GM12878 (cell line): Measurements from ENCODE around the gene GNLY. TPM values are rescaled to one million over a fixed set of nuclear protein-coding genes. Genes with fewer than 3 reads are reported as not detected.
A peak's percentile ranks its signal among the peaks of the same experiment; 100 is the strongest.

ENCODE experiments used
- ATAC-seq: fragments of 200-7000 bp; cut with Tn5 transposase; 3 replicates; pipeline ENCODE4 v1.9.1; 2020; ENCODE audit warnings: mild to moderate bottlenecking, moderate library complexity
- BruUV-seq: library from RNA; stranded (reverse); fragments of 400-500 nt; replicated peaks from 2 replicates; lab custom pipeline; 2021; lab: Mats Ljungman, UMichigan
- CTCF ChIA-PET: fragments of 300-600 bp; sonication (Branson Sonifier 250); formaldehyde crosslinking; extraction: SDS; loops from one replicate; lab custom pipeline; 2021; ENCODE audit warnings: inconsistent platforms; lab: Yijun Ruan, JAX
- POLR2A ChIA-PET: fragments of 350-600 bp; formaldehyde crosslinking; extraction: SDS; loops from one replicate; lab custom pipeline; 2021; ENCODE audit warnings: inconsistent platforms; lab: Charles Lee
- RAD21 ChIA-PET: fragments of 300-600 bp; sonication (Branson Sonifier 250); formaldehyde crosslinking; loops from one replicate; lab custom pipeline; 2023; ENCODE audit warnings: antibody characterized with exemption; ENCODE audit not compliant: unreplicated experiment; lab: Charles Lee
- SMC1A ChIA-PET: fragments of 300-600 bp; sonication (Branson Sonifier 250); formaldehyde crosslinking; loops from one replicate; lab custom pipeline; 2023; ENCODE audit not compliant: unreplicated experiment, uncharacterized antibody; lab: Charles Lee
- DNase-seq: peaks from one replicate; pipeline ENCODE4 v3.0.0-alpha.2; 2011; ENCODE audit warnings: low read depth, low spot score
- FAIRE-seq: peaks from 3 replicates; lab custom pipeline; 2011; peaks lifted over from hg19 to GRCh38; lab: Jason Lieb, UNC
- H2AFZ ChIP-seq: 2 replicates; pipeline ENCODE4 v1.6.0; 2011; ENCODE audit warnings: low read depth, low read length, control low read depth; ENCODE audit not compliant: control insufficient read depth
- H3K27ac ChIP-seq: 2 replicates; pipeline ENCODE4 v1.5.1; 2011; ENCODE audit warnings: control low read depth; ENCODE audit not compliant: control insufficient read depth, insufficient read depth
- H3K27me3 ChIP-seq, 2 experiments: replicated peaks in 1 of 2; 2 replicates each; pipeline versions ENCODE4 v1.6.0 to v1.6.1; 2011; ENCODE audit warnings: low read length in 1 of 2; ENCODE audit not compliant: control insufficient read depth in 2 of 2, insufficient read depth in 2 of 2
- H3K36me3 ChIP-seq, 2 experiments: 2 replicates each; pipeline ENCODE4 v1.5.1; 2011; ENCODE audit warnings: low read length in 1 of 2; ENCODE audit not compliant: control insufficient read depth in 2 of 2, insufficient read depth in 2 of 2
- H3K4me1 ChIP-seq: 2 replicates; pipeline ENCODE4 v1.6.1; 2011; ENCODE audit warnings: mild to moderate bottlenecking, low read length, moderate library complexity, mixed read lengths; ENCODE audit not compliant: control insufficient read depth, insufficient read depth
- H3K4me2 ChIP-seq: 2 replicates; pipeline ENCODE4 v1.6.0; 2011; ENCODE audit warnings: control low read depth; ENCODE audit not compliant: control insufficient read depth, insufficient read depth
- H3K4me3 ChIP-seq: fragments of 200-600 bp; sonication (generic); 2 replicates; pipeline ENCODE4 v1.5.1; 2016
- H3K79me2 ChIP-seq: 2 replicates; pipeline ENCODE4 v1.6.0; 2011; ENCODE audit warnings: low read length; ENCODE audit not compliant: control insufficient read depth, insufficient read depth
- H3K9ac ChIP-seq: 2 replicates; pipeline ENCODE4 v1.8.0; 2011; ENCODE audit warnings: low read length, control low read depth, mixed read lengths; ENCODE audit not compliant: control insufficient read depth, insufficient read depth
- H3K9me3 ChIP-seq: replicated peaks from 3 replicates; pipeline ENCODE4 v1.5.1; 2011; ENCODE audit warnings: mild to moderate bottlenecking, low read length; ENCODE audit not compliant: control insufficient read depth, insufficient read depth
- H4K20me1 ChIP-seq: 2 replicates; pipeline ENCODE4 v1.6.0; 2011; ENCODE audit not compliant: control insufficient read depth, insufficient read depth
- BHLHE40 ChIP-seq, 2 experiments: fragments of 450-650 bp in 1 of 2; IDR thresholded peaks; 2 replicates each; pipeline ENCODE4 v1.6.1; 2011 to 2017; ENCODE audit warnings: low read depth in 2 of 2, borderline replicate concordance in 1 of 2, improper control_type of control experiment in 1 of 2, low read length in 1 of 2, mild to moderate bottlenecking in 1 of 2
- CREB1 ChIP-seq: IDR thresholded peaks from 2 replicates; pipeline ENCODE4 v1.6.1; 2012; ENCODE audit warnings: low read depth, mild to moderate bottlenecking, inconsistent platforms
- EGR1 ChIP-seq, 2 experiments: IDR thresholded peaks; 1 replicate in 1 of 2; 2 replicates in 1 of 2; pipeline ENCODE4 v1.6.1; 2011 to 2012; ENCODE audit warnings: low read depth in 2 of 2, low read length in 2 of 2, borderline replicate concordance in 1 of 2, mild to moderate bottlenecking in 1 of 2, moderate library complexity in 1 of 2
- ESRRA ChIP-seq: IDR thresholded peaks from 2 replicates; pipeline ENCODE4 v1.6.1; 2012; ENCODE audit warnings: mild to moderate bottlenecking, low read length, improper control_type of control experiment
- ETV6 ChIP-seq, 2 experiments: fragments of 450-650 bp in 1 of 2; IDR thresholded peaks in 1 of 2; conservative IDR thresholded peaks in 1 of 2; 2 replicates each; pipeline ENCODE4 v1.6.1; 2014; ENCODE audit warnings: antibody characterized with exemption in 1 of 2, borderline replicate concordance in 1 of 2, low read depth in 1 of 2, mild to moderate bottlenecking in 1 of 2, moderate library complexity in 1 of 2
- HDAC2 ChIP-seq: fragments of 200-600 bp; sonication (generic); IDR thresholded peaks from 2 replicates; pipeline ENCODE4 v1.6.1; 2017
- HDAC6 ChIP-seq: fragments of 200-600 bp; sonication (generic); IDR thresholded peaks from one replicate; pipeline ENCODE4 v1.8.0; 2017; ENCODE audit warnings: antibody characterized with exemption; ENCODE audit not compliant: unreplicated experiment
- IRF4 ChIP-seq: IDR thresholded peaks from 2 replicates; pipeline ENCODE4 v1.6.1; 2011; ENCODE audit warnings: low read depth, low read length
- LARP7 ChIP-seq: fragments of 450-650 bp; IDR thresholded peaks from 2 replicates; pipeline ENCODE4 v1.6.1; 2017; ENCODE audit warnings: mild to moderate bottlenecking
- NFIC ChIP-seq: IDR thresholded peaks from 2 replicates; pipeline ENCODE4 v1.6.1; 2012; ENCODE audit warnings: low read depth, mild to moderate bottlenecking, inconsistent platforms, low read length, moderate library complexity
- POU2F2 ChIP-seq: IDR thresholded peaks from 3 replicates; pipeline ENCODE4 v1.6.1; 2011; ENCODE audit warnings: low read depth, mild to moderate bottlenecking, low read length, borderline replicate concordance
- RCOR1 ChIP-seq: conservative IDR thresholded peaks from 2 replicates; pipeline ENCODE4 v1.6.1; 2012; ENCODE audit warnings: low read depth, low read length, improper control_type of control experiment
- YY1 ChIP-seq: IDR thresholded peaks from 2 replicates; pipeline ENCODE4 v1.6.1; 2011; ENCODE audit warnings: low read depth, mild to moderate bottlenecking, low read length
- WGBS: methylation state at CpG from one replicate; pipeline ENCODE4 v1.1.6; 2016; ENCODE audit warnings: low lambda C conversion rate; ENCODE audit not compliant: insufficient replicate concordance, insufficient coverage; ENCODE audit errors: missing lambda C conversion rate; 5-methylcytosine and 5-hydroxymethylcytosine counted together
- in situ Hi-C: fragments of 300-500 bp; cut with MboI; formaldehyde crosslinking; loops from 9 replicates; pipeline ENCODE4 v1.14.3; 2018; ENCODE audit warnings: mixed read lengths
- intact Hi-C: fragments of 100-400 bp; cut with micrococcal nuclease; formaldehyde crosslinking; loops from one replicate; pipeline ENCODE4 v1.14.2; 2022; ENCODE audit not compliant: unreplicated experiment
- polyA plus RNA-seq, 11 experiments: library from polyadenylated mRNA; depleted of rRNA in 4 of 11; unstranded in 6 of 11; stranded (reverse) in 5 of 11; fragments of >200 nt; fragmentation: Nextera tagmentation in 4 of 11; fragmentation: Illumina TruSeq in 1 of 11; extraction: Ambion mirVana in 4 of 11; extraction: Trizol in 1 of 11; gene quantifications; 1 replicate in 1 of 11; 2 replicates in 10 of 11; pipeline versions ENCODE4 v1.2.1 to v1.2.3, GENCODE V29; 2011 to 2016; ENCODE audit warnings: inconsistent platforms in 2 of 11, missing spikeins in 2 of 11, low read depth in 1 of 11
- total RNA-seq, 4 experiments: library from RNA; depleted of rRNA in 3 of 4; stranded (reverse); fragments of >200 nt in 3 of 4; fragmentation: Illumina TruSeq in 1 of 4; extraction: Trizol in 1 of 4; gene quantifications; 2 replicates each; pipeline versions ENCODE4 v1.2.1 to v1.2.3, GENCODE V29; 2013 to 2021
- TF ChIP-seq, protein P1 (sequence below), 3 experiments: IDR thresholded peaks in 2 of 3; conservative IDR thresholded peaks in 1 of 3; 2 replicates each; pipeline ENCODE4 v1.5.1; 2011; ENCODE audit warnings: low read depth in 3 of 3, low read length in 3 of 3, mild to moderate bottlenecking in 3 of 3, control low read depth in 2 of 3, moderate library complexity in 2 of 3, inconsistent platforms in 1 of 3, mixed read lengths in 1 of 3; ENCODE audit not compliant: control insufficient read depth in 2 of 3, insufficient read depth in 1 of 3; ENCODE audit errors: extremely low read depth in 1 of 3

The GNLY gene
- total and polyA plus RNA-seq, 10 of the 15 experiments (the other 5 are each of a cell fraction or from before 2014, with no cell fraction given): 0.18 to 0.42 TPM; not detected in 8

- peaks cover 3% of the 10 kb centered on the region; the same call in 1 of the 2 replicates for H3K4me1 ChIP-seq
- no peak for DNase-seq
- no peak overlapping the region for H3K4me3 ChIP-seq
- H2AFZ ChIP-seq: no peak overlapping the region
- H3K4me2 ChIP-seq: no peak overlapping the region
- H3K79me2 ChIP-seq: no peaks in the 10 kb centered on the region
- BruUV-seq: no TSS peak
- SMC1A ChIA-PET: interaction anchor here (1.1 to 1.7 kb wide), 2 partner anchors 31 to 35 kb away, joined by 5 to 6 read pairs; no protein-coding TSS in a partner anchor
- RAD21 ChIA-PET: interaction anchor here (0.6 to 2.5 kb wide), 2 partner anchors 37 to 91 kb away, joined by 3 to 6 read pairs; partner anchors contain the start of gene VAMP8
- ATAC-seq: no peak
- intact Hi-C loops (no loop called here), in situ Hi-C loops (no loop called here)
- H3K27me3 ChIP-seq: no peaks in the 10 kb centered on the region
- no peaks in the 10 kb centered on the region for H4K20me1 ChIP-seq
- WGBS: 15% methylated on average over 3 of the region's 3 CpGs
- CTCF ChIA-PET: interaction anchor here (2.1 to 3.6 kb wide), 2 partner anchors 32 to 38 kb away, joined by 9 to 23 read pairs; no protein-coding TSS in a partner anchor
- no peaks in the 10 kb centered on the region for H3K9me3 ChIP-seq
- no peak for FAIRE-seq
- H3K27ac ChIP-seq: no peak overlapping the region
- POLR2A ChIA-PET: interaction anchor here (1.0 to 1.2 kb wide), 2 partner anchors 9 to 36 kb away, joined by 8 read pairs; no protein-coding TSS in a partner anchor
- H3K36me3 ChIP-seq: no peaks in the 10 kb centered on the region
- H3K9ac ChIP-seq: no peak overlapping the region
- TF ChIP-seq HDAC2: no peak
Measured at GRCh38 chr2:85668857-85669142, 25.4 kb upstream of the GNLY start.

- no peak overlapping the region for H3K4me2 ChIP-seq
- H2AFZ ChIP-seq: no peak overlapping the region
- H3K79me2 ChIP-seq: no peaks in the 10 kb centered on the region
- no peak overlapping the region for H3K9ac ChIP-seq
- DNase-seq (peak; percentile 55), ATAC-seq (peak; percentile 90), FAIRE-seq (peak; percentile 81)
- intact Hi-C loops (no loop called here), in situ Hi-C loops (no loop called here)
- RAD21 ChIA-PET: interaction anchor here (1.2 to 2.5 kb wide), 2 partner anchors 36 to 49 kb away, joined by 3 to 6 read pairs; no protein-coding TSS in a partner anchor
- H3K9me3 ChIP-seq: no peaks in the 10 kb centered on the region
- no peaks in the 10 kb centered on the region for H3K27me3 ChIP-seq
- peaks cover 3% of the 10 kb centered on the region; the same call in 1 of the 2 replicates for H3K4me1 ChIP-seq
- 14% methylated on average over 5 of the region's 5 CpGs for WGBS
- SMC1A ChIA-PET: interaction anchor here (0.9 to 1.7 kb wide), 2 partner anchors 24 to 34 kb away, joined by 3 to 6 read pairs; no protein-coding TSS in a partner anchor
- no peak overlapping the region for H3K27ac ChIP-seq
- BruUV-seq: no TSS peak
- CTCF ChIA-PET: interaction anchor here (0.6 to 3.6 kb wide), 5 partner anchors 20 to 73 kb away, joined by 3 to 23 read pairs (median 5); no protein-coding TSS in a partner anchor
- POLR2A ChIA-PET: interaction anchor here (0.7 to 1.2 kb wide), 3 partner anchors 9 to 103 kb away, joined by 3 to 8 read pairs (median 8); no protein-coding TSS in a partner anchor
- no peaks in the 10 kb centered on the region for H4K20me1 ChIP-seq
- H3K36me3 ChIP-seq: no peaks in the 10 kb centered on the region
- no peak overlapping the region for H3K4me3 ChIP-seq
- 0 out of 2 replicates have a peak, but pooled peaks have one; percentile 41 for TF ChIP-seq IRF4
- no peak for TF ChIP-seq CREB1
- no peak for TF ChIP-seq ETV6 (conservative IDR thresholded peaks at IDR 0.05 in 1 of 2, IDR thresholded peaks at IDR 0.05 in 1 of 2; ENCODE audit: borderline replicate concordance in 1 of 2, low read depth in 1 of 2)
- no peak for TF ChIP-seq NFIC
- no peak for TF ChIP-seq LARP7
- peak; percentile 34 to 67; a peak in 3 of 4 replicates for TF ChIP-seq BHLHE40 (IDR thresholded peaks at IDR 0.05; ENCODE audit: borderline replicate concordance in 1 of 2, low read depth in 2 of 2, low read length in 1 of 2)
- TF ChIP-seq POU2F2: peak; percentile 38; the same call in 1 of the 3 replicates
- TF ChIP-seq HDAC6: no peak
- peak; percentile 88; the same call in 1 of the 2 replicates for TF ChIP-seq ESRRA
- TF ChIP-seq YY1: no peak
- TF ChIP-seq, protein P1, sequence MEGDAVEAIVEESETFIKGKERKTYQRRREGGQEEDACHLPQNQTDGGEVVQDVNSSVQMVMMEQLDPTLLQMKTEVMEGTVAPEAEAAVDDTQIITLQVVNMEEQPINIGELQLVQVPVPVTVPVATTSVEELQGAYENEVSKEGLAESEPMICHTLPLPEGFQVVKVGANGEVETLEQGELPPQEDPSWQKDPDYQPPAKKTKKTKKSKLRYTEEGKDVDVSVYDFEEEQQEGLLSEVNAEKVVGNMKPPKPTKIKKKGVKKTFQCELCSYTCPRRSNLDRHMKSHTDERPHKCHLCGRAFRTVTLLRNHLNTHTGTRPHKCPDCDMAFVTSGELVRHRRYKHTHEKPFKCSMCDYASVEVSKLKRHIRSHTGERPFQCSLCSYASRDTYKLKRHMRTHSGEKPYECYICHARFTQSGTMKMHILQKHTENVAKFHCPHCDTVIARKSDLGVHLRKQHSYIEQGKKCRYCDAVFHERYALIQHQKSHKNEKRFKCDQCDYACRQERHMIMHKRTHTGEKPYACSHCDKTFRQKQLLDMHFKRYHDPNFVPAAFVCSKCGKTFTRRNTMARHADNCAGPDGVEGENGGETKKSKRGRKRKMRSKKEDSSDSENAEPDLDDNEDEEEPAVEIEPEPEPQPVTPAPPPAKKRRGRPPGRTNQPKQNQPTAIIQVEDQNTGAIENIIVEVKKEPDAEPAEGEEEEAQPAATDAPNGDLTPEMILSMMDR (IDR thresholded peaks at IDR 0.05 in 2 of 3, conservative IDR thresholded peaks at IDR 0.05 in 1 of 3; ENCODE audit: control insufficient read depth in 2 of 3, extremely low read depth in 1 of 3, insufficient read depth in 1 of 3, low read depth in 3 of 3, low read length in 3 of 3): no peak
- no peak for TF ChIP-seq EGR1 (IDR thresholded peaks at IDR 0.05; ENCODE audit: borderline replicate concordance in 1 of 2, low read depth in 2 of 2, low read length in 2 of 2)
- no peak for TF ChIP-seq RCOR1
Measured at GRCh38 chr2:85669549-85669948, 24.6 kb upstream of the GNLY start.
